Ishikawa (cell line): ENCODE data around the gene LRRC40.
A peak's percentile ranks its signal among the peaks of the same experiment; 100 is the strongest.

ENCODE experiments used
- CEBPB ChIP-seq: IDR thresholded peaks from 2 replicates; pipeline ENCODE4 v1.6.1; 2012
- CREB1 ChIP-seq: IDR thresholded peaks from 2 replicates; pipeline ENCODE4 v1.6.1; 2012; ENCODE audit warnings: low read depth
- EGR1 ChIP-seq: IDR thresholded peaks from 2 replicates; pipeline ENCODE4 v1.6.1; 2012
- EP300 ChIP-seq: IDR thresholded peaks from 2 replicates; pipeline ENCODE4 v1.6.1; 2012; ENCODE audit warnings: borderline replicate concordance
- FOXM1 ChIP-seq: IDR thresholded peaks from 2 replicates; pipeline ENCODE4 v1.6.1; 2012; ENCODE audit warnings: low read depth, borderline replicate concordance
- MAX ChIP-seq: IDR thresholded peaks from 2 replicates; pipeline ENCODE4 v1.6.1; 2012
- NFIC ChIP-seq: IDR thresholded peaks from 2 replicates; pipeline ENCODE4 v1.6.1; 2012
- RAD21 ChIP-seq: IDR thresholded peaks from 2 replicates; pipeline ENCODE4 v1.6.1; 2012; ENCODE audit warnings: low read depth
- REST ChIP-seq: IDR thresholded peaks from 2 replicates; pipeline ENCODE4 v1.6.1; 2012; ENCODE audit warnings: low read depth, mild to moderate bottlenecking
- TAF1 ChIP-seq: IDR thresholded peaks from 2 replicates; pipeline ENCODE4 v1.6.1; 2012; ENCODE audit warnings: low read depth, mild to moderate bottlenecking
- TCF12 ChIP-seq: IDR thresholded peaks from 2 replicates; pipeline ENCODE4 v1.6.1; 2012; ENCODE audit warnings: low read depth
- TEAD4 ChIP-seq: IDR thresholded peaks from 2 replicates; pipeline ENCODE4 v1.6.1; 2012
- USF1 ChIP-seq: IDR thresholded peaks from 2 replicates; pipeline ENCODE4 v1.6.1; 2012
- YY1 ChIP-seq: IDR thresholded peaks from 2 replicates; pipeline ENCODE4 v1.6.1; 2012; ENCODE audit warnings: low read depth
- ZBTB7A ChIP-seq: IDR thresholded peaks from 2 replicates; pipeline ENCODE4 v1.6.1; 2012; ENCODE audit warnings: low read depth

The LRRC40 gene

GRCh38 chr1:70143048-70143659, 62.2 kb downstream of the LRRC40 start:
- TF ChIP-seq EP300 (no peak), RAD21 (peak; percentile 23)

- TF ChIP-seq MAX = no peak
- no peak for TF ChIP-seq YY1
- TF ChIP-seq CEBPB = no peak
- TF ChIP-seq TEAD4 = no peak
- no peak for TF ChIP-seq RAD21
- no peak for TF ChIP-seq ZBTB7A
- TF ChIP-seq USF1 = no peak
- TF ChIP-seq REST = no peak
Observed at GRCh38 chr1:70142075-70142474, 63.3 kb downstream of the LRRC40 start.

GRCh38 chr1:70140894-70141293, 64.5 kb downstream of the LRRC40 start:
- no peak for TF ChIP-seq TEAD4
- TF ChIP-seq USF1 = no peak
- TF ChIP-seq TAF1 = no peak
- TF ChIP-seq MAX = no peak
- TF ChIP-seq EP300 = no peak
- TF ChIP-seq ZBTB7A = no peak
- TF ChIP-seq NFIC = no peak
- no peak for TF ChIP-seq RAD21
- no peak for TF ChIP-seq REST
- no peak for TF ChIP-seq EGR1
- TF ChIP-seq YY1 = no peak
- no peak for TF ChIP-seq CREB1
- no peak for TF ChIP-seq TCF12
- TF ChIP-seq CEBPB = no peak
- TF ChIP-seq FOXM1 = no peak

- TF ChIP-seq EGR1 (no peak), RAD21 (no peak), USF1 (no peak), CREB1 (no peak), FOXM1 (no peak), TAF1 (no peak), YY1 (no peak), ZBTB7A (no peak), NFIC (no peak), MAX (no peak), CEBPB (no peak)
Observed at GRCh38 chr1:70140343-70140742, 65.0 kb downstream of the LRRC40 start.

GRCh38 chr1:70134148-70134547, 71.2 kb downstream of the LRRC40 start:
- TF ChIP-seq CEBPB = no peak
- TF ChIP-seq NFIC = no peak
- TF ChIP-seq TEAD4 = no peak
- TF ChIP-seq USF1 = no peak
- no peak for TF ChIP-seq ZBTB7A
- TF ChIP-seq EGR1 = no peak
- TF ChIP-seq RAD21 = no peak
- TF ChIP-seq TAF1 = no peak
- no peak for TF ChIP-seq EP300
- no peak for TF ChIP-seq FOXM1
- TF ChIP-seq TCF12 = no peak
- TF ChIP-seq YY1 = no peak
- TF ChIP-seq MAX = no peak
- no peak for TF ChIP-seq REST
- TF ChIP-seq CREB1 = no peak
